Endothelial cell of umbilical vein (primary cell): ENCODE measurements around the gene MED16. TPM values are rescaled to one million over a fixed set of nuclear protein-coding genes. Genes with fewer than 3 reads are reported as not detected.
A peak's percentile ranks its signal among the peaks of the same experiment; 100 is the strongest.

Source experiments
- BruUV-seq: library from RNA; stranded (reverse); fragments of 400-500 nt; replicated peaks from 2 replicates; lab custom pipeline; 2021; lab: Mats Ljungman, UMichigan
- CTCF ChIA-PET: fragments of 300-600, 350-600 bp; sonication (Branson Sonifier 250); formaldehyde crosslinking; loops from one replicate; lab custom pipeline; 2021; ENCODE audit warnings: antibody characterized with exemption, inconsistent platforms; lab: Charles Lee
- POLR2A ChIA-PET: fragments of 300-600, 350-600 bp; sonication (Branson Sonifier 250); formaldehyde crosslinking; loops from one replicate; lab custom pipeline; 2021; ENCODE audit warnings: antibody characterized with exemption, inconsistent platforms; lab: Charles Lee
- DNase-seq: peaks from one replicate; pipeline ENCODE4 v3.0.0-alpha.2; 2011; ENCODE audit warnings: low read depth, low spot score
- FAIRE-seq: peaks from 2 replicates; lab custom pipeline; 2011; peaks lifted over from hg19 to GRCh38; lab: Jason Lieb, UNC
- H2AFZ ChIP-seq: 2 replicates; pipeline ENCODE4 v1.6.0; 2012; ENCODE audit warnings: low read depth, low read length, control low read depth, inconsistent platforms
- H3K27ac ChIP-seq: 2 replicates; pipeline ENCODE4 v1.5.1; 2011; ENCODE audit warnings: low read depth, mild to moderate bottlenecking, control low read depth, low read length, moderate library complexity; ENCODE audit not compliant: insufficient read depth
- H3K27me3 ChIP-seq, 2 experiments: 2 replicates each; pipeline versions ENCODE4 v1.6.0 to v1.6.1; 2011; ENCODE audit warnings: low read length in 2 of 2, mixed read lengths in 1 of 2; ENCODE audit not compliant: control insufficient read depth in 2 of 2, insufficient read depth in 2 of 2
- H3K36me3 ChIP-seq, 2 experiments: 2 replicates in 1 of 2; 3 replicates in 1 of 2; pipeline ENCODE4 v1.5.1; 2011; ENCODE audit warnings: low read length in 2 of 2, mild to moderate bottlenecking in 1 of 2, moderate library complexity in 1 of 2; ENCODE audit not compliant: control insufficient read depth in 2 of 2, insufficient read depth in 2 of 2; ENCODE audit errors: extremely low read depth in 1 of 2
- H3K4me1 ChIP-seq: 3 replicates; pipeline ENCODE4 v1.5.1; 2011; ENCODE audit warnings: mild to moderate bottlenecking, low read length; ENCODE audit not compliant: control insufficient read depth, insufficient read depth; ENCODE audit errors: extremely low read depth
- H3K4me2 ChIP-seq: 2 replicates; pipeline ENCODE4 v1.6.1; 2011; ENCODE audit warnings: low read length, control low read depth, mixed read lengths; ENCODE audit not compliant: insufficient read depth
- H3K4me3 ChIP-seq, 3 experiments: fragments of 200-600 bp in 1 of 3; sonication (generic), shearing (Covaris generic) in 1 of 3; replicated peaks in 1 of 3; 2 replicates each; pipeline ENCODE4 v1.5.1; 2011 to 2016; ENCODE audit warnings: control low read depth in 3 of 3, low read length in 3 of 3, mild to moderate bottlenecking in 2 of 3, inconsistent platforms in 1 of 3, low read depth in 1 of 3, moderate library complexity in 1 of 3; ENCODE audit not compliant: insufficient read depth in 1 of 3
- H3K79me2 ChIP-seq: 2 replicates; pipeline ENCODE4 v1.6.0; 2012; ENCODE audit warnings: low read length, inconsistent platforms; ENCODE audit not compliant: control insufficient read depth, insufficient read depth
- H3K9ac ChIP-seq: replicated peaks from 2 replicates; pipeline ENCODE3; 2011; ENCODE audit warnings: low read length, control low read depth; ENCODE audit not compliant: insufficient read depth; ENCODE audit errors: extremely low read depth
- H3K9me1 ChIP-seq: replicated peaks from 3 replicates; pipeline ENCODE4 v1.6.0; 2011; ENCODE audit warnings: mild to moderate bottlenecking, low read length; ENCODE audit not compliant: control insufficient read depth, insufficient read depth; ENCODE audit errors: extremely low read depth
- H3K9me3 ChIP-seq: replicated peaks from 2 replicates; pipeline ENCODE4 v1.5.1; 2012; ENCODE audit warnings: low read length, inconsistent platforms; ENCODE audit not compliant: control insufficient read depth, insufficient read depth
- H4K20me1 ChIP-seq: replicated peaks from 2 replicates; pipeline ENCODE3; 2011; ENCODE audit warnings: mild to moderate bottlenecking, low read length; ENCODE audit not compliant: control insufficient read depth, insufficient read depth; ENCODE audit errors: extremely low read depth
- CTCF ChIP-seq, 2 donors: IDR thresholded peaks; 1 replicate in 1 of 2; 2 replicates in 1 of 2; pipeline ENCODE4 v1.5.1; 2011; ENCODE audit warnings: low read length in 2 of 2, mild to moderate bottlenecking in 2 of 2, moderate library complexity in 2 of 2, control low read depth in 1 of 2, inconsistent platforms in 1 of 2, low read depth in 1 of 2; ENCODE audit not compliant: insufficient read depth in 1 of 2; ENCODE audit errors: extremely low read depth in 1 of 2
- EZH2 ChIP-seq: IDR thresholded peaks from 2 replicates; pipeline ENCODE4 v1.6.1; 2012; ENCODE audit warnings: borderline replicate concordance, low read depth, mild to moderate bottlenecking, moderate library complexity, low read length, inconsistent platforms; ENCODE audit not compliant: severe bottlenecking
- JUN ChIP-seq: IDR thresholded peaks from 2 replicates; pipeline ENCODE4 v1.6.1; 2011; ENCODE audit warnings: borderline replicate concordance, low read depth; ENCODE audit not compliant: insufficient read length, insufficient read depth
- POLR2A ChIP-seq: IDR thresholded peaks from 2 replicates; pipeline ENCODE4 v1.6.1; 2012; ENCODE audit warnings: low read depth, mild to moderate bottlenecking, control low read depth, low read length
- dilution Hi-C: fragments of 300-500 bp; cut with MboI; formaldehyde crosslinking; loops from one replicate; pipeline ENCODE4 v1.15.0; 2019; ENCODE audit warnings: low sequenced_read_pairs; ENCODE audit not compliant: extremely low pct_ligation_motif_present
- intact Hi-C: fragments of 100-400 bp; cut with micrococcal nuclease; formaldehyde crosslinking; loops from one replicate; pipeline ENCODE4 v1.10.0; 2022
- polyA plus RNA-seq, 4 experiments: library from polyadenylated mRNA; depleted of rRNA in 3 of 4; stranded (reverse) in 3 of 4; unstranded in 1 of 4; fragments of >200 nt; gene quantifications; 2 replicates each; pipeline versions ENCODE4 v1.2.1 to v1.2.3, GENCODE V29; 2011 to 2012; ENCODE audit warnings: missing spikeins in 1 of 4
- total RNA-seq: library from RNA; stranded (reverse); gene quantifications from 2 replicates; pipeline ENCODE4 v1.2.3, GENCODE V29; 2021

The MED16 gene
- total and polyA plus RNA-seq, 2 donors (not counting 3 experiments of a cell fraction or from before 2014, with no cell fraction given): 63.1 to 66.5 TPM

DNA sequence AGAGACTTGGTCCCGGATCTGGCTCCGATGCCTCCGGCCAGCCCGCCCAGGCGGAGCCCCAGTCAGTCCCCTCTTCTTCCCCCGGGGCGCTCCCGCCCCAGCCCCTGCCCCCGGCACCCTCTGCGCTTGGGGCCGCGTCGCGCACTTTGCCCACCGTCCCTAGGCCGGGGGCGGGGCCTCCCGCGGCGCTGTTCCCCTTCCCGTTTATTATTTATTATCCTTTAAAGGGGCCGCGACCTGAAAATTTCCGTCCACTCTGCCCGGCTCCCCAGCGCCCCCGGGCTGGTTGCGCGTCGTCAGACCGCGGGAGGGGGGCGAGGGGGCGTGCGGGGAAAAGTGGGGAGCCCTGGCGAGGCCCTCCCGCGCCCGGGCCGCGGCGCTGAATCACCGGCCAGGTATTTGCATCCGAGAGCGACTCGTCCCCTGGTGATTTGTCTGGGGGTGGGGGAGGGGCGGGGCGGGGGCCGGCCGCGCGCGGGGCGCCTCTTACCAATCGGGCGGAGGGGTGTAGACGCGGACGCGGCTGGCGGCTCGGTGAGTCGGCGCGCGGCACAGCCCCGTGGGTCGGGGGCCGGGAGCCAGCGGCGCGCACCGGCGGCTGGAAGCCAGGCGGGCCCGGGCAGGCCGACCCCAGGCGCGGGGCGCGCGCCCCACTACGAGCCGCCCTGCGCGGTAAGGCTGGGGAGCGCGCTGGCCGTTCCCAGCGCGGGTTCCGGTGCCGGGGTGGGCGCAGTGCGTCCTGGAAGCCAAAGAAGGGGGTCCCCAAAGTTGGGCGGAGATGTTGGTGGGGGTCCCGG, 32.7 kb upstream of the MED16 start, which contains the start of gene ARID3A:
ARID3A (plus strand) TSS at position 510 of the 797 bp plus-strand sequence. CDS start 3,494 bp downstream, outside the sequence.
- TF ChIP-seq EZH2 (no peak), CTCF (IDR thresholded peaks at IDR 0.05; ENCODE audit: extremely low read depth in 1 of 2, insufficient read depth in 1 of 2, low read depth in 1 of 2, low read length in 2 of 2) (no peak)
- no peaks in the 10 kb centered on the region for H3K79me2 ChIP-seq
- H3K27me3 ChIP-seq: peaks cover 1% of the 10 kb centered on the region in 2 experiments
- intact Hi-C loops: loop anchor here (1.0 kb wide), 1 partner anchor 57 kb away; no protein-coding TSS in a partner anchor
- ChIA-PET POLR2A (no interaction called here), CTCF (interaction anchor here (1.3 to 3.4 kb wide), 2 partner anchors 56 to 59 kb away, joined by 5 to 46 read pairs; partner anchors contain the start of gene WDR18)
- no peaks in the 10 kb centered on the region for H3K36me3 ChIP-seq
- H4K20me1 ChIP-seq: no peaks in the 10 kb centered on the region
- peak within 1 kb of the TSS; percentile 69 to 95 (median 85) for H3K4me3 ChIP-seq
- H3K27ac ChIP-seq: peak within 1 kb of the TSS; percentile 86
- DNase-seq (peak; percentile 79), FAIRE-seq (peak; percentile 37)
- H2AFZ ChIP-seq: peak within 1 kb of the TSS; percentile 95
- peaks cover 6% of the 10 kb centered on the region for H3K4me1 ChIP-seq
- peak within 1 kb of the TSS; percentile 70 for H3K4me2 ChIP-seq
- no peaks in the 10 kb centered on the region for H3K9me1 ChIP-seq
- H3K9me3 ChIP-seq: no peaks in the 10 kb centered on the region
- BruUV-seq: no TSS peak
- dilution Hi-C loops: no loop called here
- H3K9ac ChIP-seq: peak within 1 kb of the TSS; percentile 77

DNA sequence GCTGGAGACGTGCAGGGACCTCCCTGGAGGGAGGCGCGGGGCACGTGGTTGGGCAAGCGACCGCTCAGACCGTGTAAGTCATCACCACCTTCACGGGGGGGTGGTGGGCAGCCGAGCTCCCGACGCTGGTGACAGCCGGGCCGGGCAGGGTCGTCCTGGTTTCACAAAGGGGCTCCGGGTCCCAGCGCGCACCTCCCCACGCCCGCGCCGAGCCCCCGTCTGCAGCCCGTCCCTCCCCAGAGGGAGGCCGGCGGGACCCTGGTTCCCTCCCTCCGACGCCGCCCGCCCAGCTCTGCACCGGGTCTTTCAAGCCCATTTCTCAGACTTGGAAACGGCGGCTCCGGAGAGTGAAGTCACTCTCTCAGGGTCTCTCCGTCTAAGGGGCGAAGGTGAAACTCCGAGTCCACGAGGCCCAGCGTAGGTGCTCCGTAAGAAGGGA, 32.1 kb upstream of the MED16 start:
- Histone ChIP-seq H3K9ac (peak overlapping the region; percentile 77), H3K27me3 (peaks cover 5 to 7% of the 10 kb centered on the region in 2 experiments), H3K4me3 (peak overlapping the region; percentile 69 to 95 (median 85)), H3K36me3 (no peaks in the 10 kb centered on the region), H4K20me1 (no peaks in the 10 kb centered on the region), H3K9me3 (no peaks in the 10 kb centered on the region), H3K9me1 (no peaks in the 10 kb centered on the region), H2AFZ (peak overlapping the region; percentile 95), H3K27ac (peak overlapping the region; percentile 86), H3K4me1 (peaks cover 6% of the 10 kb centered on the region), H3K79me2 (no peaks in the 10 kb centered on the region), H3K4me2 (peak overlapping the region; percentile 70)
- ChIA-PET CTCF (interaction anchor here (1.3 to 3.4 kb wide), 2 partner anchors 57 to 59 kb away, joined by 5 to 46 read pairs; partner anchors contain the start of gene WDR18), POLR2A (no interaction called here)
- no peak for TF ChIP-seq JUN
- peak; percentile 22 for TF ChIP-seq POLR2A
- FAIRE-seq (peak; percentile 31), DNase-seq (no peak)
- dilution Hi-C loops (no loop called here), intact Hi-C loops (loop anchor here (1.0 kb wide), 1 partner anchor 57 kb away; no protein-coding TSS in a partner anchor)
- no TSS peak for BruUV-seq
